Thyroid gland (tissue), 4 donors: ENCODE results near the gene TLX3.

Experiments
- CTCF ChIP-seq, 6 experiments: fragments of 200-600 bp in 3 of 6; fragments of 450-650 bp in 3 of 6; sonication (generic) in 3 of 6; IDR thresholded peaks; one replicate each; pipeline ENCODE4 v1.5.1; 2016 to 2019; ENCODE audit warnings: antibody characterized with exemption in 6 of 6, mild to moderate bottlenecking in 2 of 6, inconsistent platforms in 1 of 6, moderate library complexity in 1 of 6
- POLR2A ChIP-seq, 2 donors: fragments of 450-650 bp; IDR thresholded peaks; one replicate each; pipeline ENCODE4 v1.6.1; 2017; ENCODE audit warnings: antibody characterized with exemption in 2 of 2, mild to moderate bottlenecking in 2 of 2, moderate library complexity in 1 of 2

GRCh38 chr5:171336521-171337209, 27.6 kb downstream of the TLX3 start:
- TF ChIP-seq CTCF (IDR thresholded peaks at IDR 0.05): peak in 3 of 6 experiments; percentile 36 to 45 (median 44)
- TF ChIP-seq POLR2A (IDR thresholded peaks at IDR 0.05): no peak
